Measurements from ENCODE around the gene SOX18.

SOX18 gene

DNA sequence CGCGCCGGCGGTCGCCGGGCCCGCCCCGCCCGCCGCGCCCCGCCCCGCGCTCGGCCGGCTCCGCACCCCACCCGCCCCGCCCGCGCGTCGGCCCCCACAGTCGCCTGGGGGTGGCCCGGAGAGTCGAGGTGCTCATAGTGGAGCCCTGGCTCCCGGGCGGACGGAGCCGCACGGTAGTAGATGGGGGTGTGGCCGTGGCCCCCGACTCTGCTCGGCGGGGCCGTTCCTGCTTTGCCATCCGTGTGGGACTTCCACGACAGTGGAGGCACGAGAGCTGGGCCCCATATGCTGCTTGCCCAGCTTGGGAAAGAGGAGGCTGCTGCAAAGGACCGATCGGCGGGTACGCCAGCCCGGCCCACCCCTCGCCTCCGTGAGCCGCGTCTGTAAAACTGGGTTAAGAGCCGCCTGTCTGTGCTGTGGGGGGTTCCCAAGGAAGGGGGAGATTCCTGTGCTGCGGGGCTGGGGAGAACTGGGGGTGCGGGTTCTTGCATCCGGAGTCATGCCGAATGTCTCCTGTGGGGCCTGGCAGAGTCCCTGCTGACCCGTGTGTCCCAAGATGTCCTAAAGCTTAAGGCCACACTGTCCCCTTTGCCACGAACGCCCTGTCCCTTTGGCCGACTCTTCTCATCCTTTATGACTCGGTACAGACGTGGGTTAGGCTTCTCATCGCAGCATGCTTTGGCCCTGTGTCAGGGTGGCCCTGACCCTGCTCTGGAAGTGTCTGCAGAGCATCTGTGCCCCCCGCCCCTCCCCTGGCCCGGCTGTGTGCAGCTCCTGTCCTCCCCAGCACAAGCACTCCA is 30.8 kb upstream of the SOX18 start, which contains the start of gene OPRL1:
OPRL1 (plus strand) TSS at position 70 of the 800 bp plus-strand sequence. CDS start 12,639 bp downstream, outside the sequence.
- no peak for DNase-seq (ENCODE audit: low read depth)

DNA sequence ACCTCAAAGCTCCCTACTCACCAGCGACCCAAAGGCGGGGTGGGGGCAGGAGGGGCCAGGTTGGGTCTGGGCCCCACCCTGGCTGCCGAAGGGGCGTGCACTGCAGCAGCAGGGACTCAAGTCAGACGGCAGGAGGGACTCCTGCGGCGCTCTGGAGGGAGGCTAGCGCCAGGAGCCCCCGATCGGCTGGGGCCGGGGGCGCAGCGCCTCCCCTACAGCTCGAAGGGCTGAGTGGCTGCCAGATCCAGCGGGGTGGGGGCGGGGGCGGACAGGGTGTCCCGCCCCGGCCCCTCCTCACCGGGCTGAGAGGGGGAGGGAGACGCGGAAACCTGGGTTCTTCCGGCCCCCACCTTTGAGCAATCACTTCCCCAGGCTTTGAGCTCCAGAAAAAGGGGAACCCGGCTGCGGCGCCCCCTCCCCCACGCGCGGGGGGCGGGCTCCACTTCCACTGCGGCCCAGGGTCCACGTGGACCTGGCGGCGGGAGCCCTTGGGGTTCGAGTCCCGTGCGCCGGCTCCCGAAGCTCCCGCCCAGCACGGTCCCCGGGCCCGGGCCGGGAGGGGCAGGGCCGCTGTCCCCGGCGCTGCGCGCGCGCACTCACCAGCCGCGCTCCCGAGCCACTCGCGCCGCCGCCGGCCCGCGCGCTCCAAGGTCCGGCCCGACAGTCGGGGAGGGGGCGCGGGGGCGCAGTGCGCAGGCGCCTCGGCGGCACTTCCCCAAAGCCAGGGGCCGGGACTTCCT is 30.0 kb upstream of the SOX18 start, which contains the start of gene RGS19:
RGS19 (minus strand) TSS at position 246 of the 740 bp plus-strand sequence. CDS start 2,632 bp downstream, outside the sequence.
- peak; percentile 25 for DNase-seq (ENCODE audit: low read depth)

DNA sequence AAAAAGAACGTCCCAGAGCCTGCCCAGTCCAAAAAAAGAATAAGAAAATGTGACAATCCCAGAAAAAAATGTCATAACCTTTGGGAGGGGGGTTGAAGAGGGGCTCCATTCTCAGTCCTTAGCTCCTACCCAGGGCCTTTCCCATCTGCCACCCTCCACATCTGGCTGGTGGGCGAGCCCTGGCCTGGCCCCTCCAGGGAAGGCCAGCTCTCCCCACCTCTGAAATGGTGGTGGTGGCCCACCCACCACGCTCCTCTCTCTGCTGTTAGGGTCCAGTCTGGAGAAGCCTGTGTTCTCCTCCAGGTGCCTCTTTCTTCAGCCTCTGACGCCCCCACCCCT is 29.5 kb upstream of the SOX18 start:
- DNase-seq (ENCODE audit: low read depth): no peak

DNA sequence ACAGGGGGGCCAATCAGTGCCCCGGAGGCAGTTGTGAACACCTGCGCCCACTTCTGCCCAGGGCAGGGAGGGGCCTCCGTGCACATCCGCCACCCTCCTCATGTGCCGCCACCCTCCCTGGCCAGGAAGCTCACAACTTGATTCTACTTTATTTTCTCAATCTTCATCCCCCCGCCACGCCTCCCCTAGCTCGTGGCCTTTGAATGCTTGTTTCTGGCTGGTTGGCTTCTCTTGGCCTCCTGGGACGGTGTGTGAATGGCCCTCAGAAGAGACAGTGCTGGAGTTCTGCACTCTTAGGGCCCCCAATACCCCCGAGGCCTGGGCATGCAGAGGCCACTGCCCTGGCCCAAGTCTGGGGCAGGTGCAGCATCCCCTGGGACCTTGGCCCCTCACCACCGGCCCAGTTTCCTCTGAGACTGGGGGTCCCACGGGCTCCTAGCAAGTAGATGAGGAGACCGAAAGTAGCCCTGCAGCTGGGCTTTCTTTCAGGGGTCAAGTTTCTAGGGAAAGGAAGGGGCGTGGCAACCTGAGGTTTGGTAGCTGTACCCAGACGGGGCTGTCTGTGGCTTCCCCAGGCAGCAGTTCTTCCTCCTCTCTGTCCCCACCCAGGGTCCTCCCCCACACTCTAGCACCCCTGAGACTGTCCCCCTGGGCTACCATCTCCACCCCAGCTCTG is 28.6 kb upstream of the SOX18 start:
- no peak for DNase-seq (ENCODE audit: low read depth)

DNA sequence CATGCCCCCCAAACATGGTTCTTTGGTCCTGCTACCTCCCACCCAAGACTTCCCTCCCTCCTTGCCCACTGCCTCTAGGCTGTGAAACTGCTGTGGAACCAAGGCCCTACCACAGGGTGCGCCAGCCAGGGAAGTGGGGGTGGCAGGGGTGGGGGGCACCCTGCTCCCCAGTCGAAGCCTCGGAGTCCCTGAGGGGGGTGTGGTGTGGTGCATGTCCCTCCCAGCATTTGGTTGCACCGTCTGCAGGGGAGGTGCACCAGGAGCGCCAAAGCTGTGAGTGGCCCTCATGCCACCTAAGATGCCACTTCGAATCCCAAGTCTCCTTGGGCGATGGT is 28.1 kb upstream of the SOX18 start:
- no peak for DNase-seq (ENCODE audit: low read depth)

DNA sequence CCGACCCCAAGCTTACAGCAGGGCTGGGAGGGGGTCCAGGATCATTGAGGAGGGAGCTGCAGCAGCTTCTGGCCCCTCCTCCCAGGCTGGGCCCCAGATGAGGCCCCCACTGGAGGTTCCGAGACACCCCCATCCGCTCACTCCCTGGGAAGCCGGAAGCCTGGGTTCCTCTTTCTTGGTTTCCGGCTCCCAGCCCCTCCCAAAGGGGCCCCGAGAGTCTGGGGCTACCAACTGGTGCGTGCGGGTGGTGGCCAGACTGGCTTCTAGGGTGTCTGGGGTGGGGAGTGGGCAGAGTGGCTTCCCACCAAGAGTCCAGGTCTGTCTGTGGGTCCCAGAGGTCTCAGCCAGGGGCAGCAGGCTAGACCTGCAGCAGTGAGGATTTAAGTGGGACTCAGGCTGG is 27.7 kb upstream of the SOX18 start:
- DNase-seq (ENCODE audit: low read depth): no peak

DNA sequence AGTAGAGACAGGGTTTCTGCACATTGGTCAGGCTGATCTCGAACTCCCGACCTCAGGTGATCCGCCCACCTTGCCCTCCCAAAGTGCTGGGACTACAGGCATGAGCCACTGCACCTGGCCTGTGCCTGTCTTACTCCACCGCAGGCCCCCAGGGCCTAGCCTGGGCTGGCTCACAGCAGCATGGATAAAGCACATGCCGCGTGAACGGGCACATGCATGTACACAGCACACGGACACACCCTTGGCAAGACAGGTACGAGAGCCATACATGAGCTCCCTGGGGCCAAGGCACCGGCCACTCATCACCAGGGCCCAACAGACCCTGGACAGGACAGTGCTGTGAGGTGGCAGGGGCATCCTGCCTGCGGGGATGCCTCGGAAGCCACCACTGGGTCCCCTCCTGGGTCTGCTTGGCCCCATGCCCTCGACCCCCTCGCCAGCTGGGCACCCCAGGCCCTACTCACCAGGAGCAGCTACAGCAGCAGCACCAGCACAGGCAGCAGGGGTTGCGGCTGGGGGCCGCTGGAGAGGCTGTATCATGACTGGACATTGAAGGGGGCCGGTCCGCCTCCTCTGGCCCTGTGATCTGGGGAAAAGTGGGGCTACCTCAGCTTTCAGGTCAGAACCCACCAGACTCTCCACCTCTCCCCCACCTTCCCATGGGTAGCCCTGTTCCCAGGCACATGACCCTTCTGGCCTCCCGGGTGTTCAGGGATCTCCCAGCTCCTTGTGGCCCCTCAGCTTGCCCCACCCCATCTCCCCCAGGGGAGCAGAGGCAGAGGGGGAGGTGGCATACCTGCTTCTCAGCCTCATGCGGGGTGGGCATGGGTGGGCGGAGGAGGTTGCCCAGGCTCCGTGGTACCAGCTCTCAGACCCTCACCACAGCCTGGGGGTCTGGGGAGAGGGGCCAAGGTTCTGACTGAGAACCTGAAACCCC is 26.9 kb upstream of the SOX18 start:
- DNase-seq (ENCODE audit: low read depth): no peak

DNA sequence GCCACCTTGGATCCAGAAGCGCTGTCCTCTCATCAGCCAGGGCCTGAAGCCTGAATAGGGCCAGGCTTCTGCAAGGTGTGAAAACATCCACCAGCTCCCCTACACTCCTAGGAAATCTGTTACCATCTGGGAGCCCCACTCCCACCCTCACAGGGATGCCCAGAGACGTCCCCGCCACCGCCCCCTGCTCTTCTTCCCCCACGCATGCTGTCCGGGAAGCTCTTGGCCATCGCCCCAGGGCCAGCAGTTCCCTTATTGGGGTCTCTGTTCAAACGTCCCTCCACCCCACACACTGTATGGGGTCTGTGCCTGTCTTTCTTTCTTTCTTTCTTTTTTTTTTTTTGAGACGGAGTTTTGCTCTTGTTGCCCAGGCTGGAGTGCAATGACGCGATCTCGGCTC is 26.1 kb upstream of the SOX18 start:
- no peak for DNase-seq (ENCODE audit: low read depth)

DNA sequence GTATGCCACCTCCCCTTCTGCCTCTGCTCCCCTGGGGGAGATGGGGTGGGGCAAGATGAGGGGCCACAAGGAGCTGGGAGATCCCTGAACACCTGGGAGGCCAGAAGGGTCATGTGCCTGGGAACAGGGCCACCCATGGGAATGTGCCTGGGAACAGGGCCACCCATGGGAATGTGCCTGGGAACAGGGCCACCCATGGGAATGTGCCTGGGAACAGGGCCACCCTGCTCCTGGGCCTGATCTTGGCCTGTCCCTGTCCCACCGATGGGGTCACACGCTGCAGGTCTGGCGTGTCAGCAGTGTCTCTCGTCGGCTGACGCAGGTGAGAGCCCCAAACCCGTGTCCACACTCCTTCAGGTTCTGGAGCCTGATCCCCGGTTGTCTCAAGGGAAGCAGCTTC is 25.5 kb upstream of the SOX18 start:
- no peak for DNase-seq (ENCODE audit: low read depth)

DNA sequence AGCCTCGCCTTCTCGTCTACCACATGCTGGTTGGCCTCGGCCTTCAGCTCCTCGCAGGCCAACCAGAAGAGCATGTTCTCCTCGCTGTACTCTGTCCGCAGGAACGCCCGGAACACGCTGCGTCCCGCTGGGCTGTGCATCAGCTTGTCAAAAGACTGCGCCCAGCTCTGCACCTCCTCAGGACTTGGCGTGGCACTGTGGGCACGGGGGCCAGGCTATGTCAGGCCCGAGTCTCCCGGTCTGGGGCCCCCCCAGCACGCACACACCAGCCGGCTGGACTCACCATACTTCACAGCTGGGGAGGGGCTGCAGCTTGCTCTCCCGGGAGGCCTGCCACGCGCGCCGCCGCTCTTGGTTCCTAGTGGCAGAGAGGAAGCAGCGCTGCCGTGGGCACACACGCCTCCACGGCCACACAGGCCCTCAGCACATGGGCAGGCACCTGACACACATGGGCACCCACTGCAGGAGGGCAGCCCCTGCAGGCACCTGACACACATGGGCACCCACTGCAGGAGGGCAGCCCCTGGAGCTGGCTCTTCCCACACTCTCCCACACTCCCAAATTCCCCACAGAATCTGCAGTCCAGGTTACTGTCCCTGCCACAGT is 24.8 kb upstream of the SOX18 start:
- no peak for DNase-seq (ENCODE audit: low read depth)

DNA sequence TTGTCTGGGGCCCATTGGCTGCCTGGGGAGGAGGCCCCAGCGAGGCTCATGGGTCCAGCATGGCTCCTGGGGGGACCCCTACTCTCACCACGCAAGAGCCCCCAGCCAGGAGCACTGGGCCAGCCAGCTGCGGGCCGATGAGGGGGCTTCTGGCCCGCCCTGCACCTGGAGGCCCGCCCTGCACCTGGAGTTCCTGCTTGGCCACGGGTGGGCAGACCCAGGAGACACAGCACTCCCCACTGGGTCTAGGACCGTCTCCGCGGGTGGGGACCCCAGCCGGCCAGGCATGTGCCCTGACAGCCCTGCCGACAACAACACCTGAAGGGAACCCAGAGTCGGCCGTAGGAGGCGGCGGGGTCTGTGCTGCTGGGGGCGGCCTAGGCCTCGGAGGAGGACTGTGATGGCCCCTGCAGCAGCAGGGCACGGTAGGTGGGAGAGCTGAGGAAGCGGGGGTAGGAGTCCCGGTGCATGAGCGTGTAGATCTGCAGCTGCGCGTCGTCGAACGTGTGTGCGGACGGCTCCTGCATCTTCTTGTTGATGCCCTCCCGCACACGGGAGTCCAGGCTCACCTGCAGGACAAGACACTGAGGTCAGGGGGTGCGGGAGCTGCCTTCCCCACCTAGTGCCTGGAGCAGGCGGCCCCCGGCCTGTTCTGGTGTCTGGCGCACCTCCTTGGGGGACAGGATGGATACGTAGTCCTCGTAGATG is 24.2 kb upstream of the SOX18 start:
- DNase-seq (ENCODE audit: low read depth): no peak

DNA sequence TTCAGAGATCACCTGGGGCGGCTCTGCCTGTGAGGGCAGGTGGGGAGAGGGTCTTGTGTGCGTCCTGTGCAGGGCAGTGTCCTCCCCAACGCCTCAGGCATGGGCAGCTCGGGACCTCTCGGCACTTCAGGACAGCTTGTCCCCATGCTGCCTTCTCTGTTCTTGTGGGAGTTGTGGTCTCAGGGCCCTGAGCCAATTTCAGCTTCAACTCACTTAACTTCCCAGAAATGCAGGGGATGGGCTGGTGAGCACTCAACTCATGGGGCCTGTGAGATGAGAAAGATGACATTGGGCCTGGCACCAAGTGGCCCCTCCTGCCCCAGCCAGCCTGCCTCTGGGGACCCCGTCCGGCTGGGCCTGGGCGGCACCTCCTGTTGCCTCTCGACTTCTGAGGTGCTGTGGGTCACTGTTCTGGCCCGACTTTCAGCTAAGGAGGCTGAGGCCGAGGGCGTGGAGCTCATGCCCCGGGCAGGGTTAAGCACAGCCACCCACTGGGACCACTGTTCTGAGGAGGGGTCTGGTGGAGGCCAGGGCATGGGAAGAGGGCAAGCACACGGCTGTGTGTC is 23.1 kb upstream of the SOX18 start:
- no peak for DNase-seq (ENCODE audit: low read depth)

DNA sequence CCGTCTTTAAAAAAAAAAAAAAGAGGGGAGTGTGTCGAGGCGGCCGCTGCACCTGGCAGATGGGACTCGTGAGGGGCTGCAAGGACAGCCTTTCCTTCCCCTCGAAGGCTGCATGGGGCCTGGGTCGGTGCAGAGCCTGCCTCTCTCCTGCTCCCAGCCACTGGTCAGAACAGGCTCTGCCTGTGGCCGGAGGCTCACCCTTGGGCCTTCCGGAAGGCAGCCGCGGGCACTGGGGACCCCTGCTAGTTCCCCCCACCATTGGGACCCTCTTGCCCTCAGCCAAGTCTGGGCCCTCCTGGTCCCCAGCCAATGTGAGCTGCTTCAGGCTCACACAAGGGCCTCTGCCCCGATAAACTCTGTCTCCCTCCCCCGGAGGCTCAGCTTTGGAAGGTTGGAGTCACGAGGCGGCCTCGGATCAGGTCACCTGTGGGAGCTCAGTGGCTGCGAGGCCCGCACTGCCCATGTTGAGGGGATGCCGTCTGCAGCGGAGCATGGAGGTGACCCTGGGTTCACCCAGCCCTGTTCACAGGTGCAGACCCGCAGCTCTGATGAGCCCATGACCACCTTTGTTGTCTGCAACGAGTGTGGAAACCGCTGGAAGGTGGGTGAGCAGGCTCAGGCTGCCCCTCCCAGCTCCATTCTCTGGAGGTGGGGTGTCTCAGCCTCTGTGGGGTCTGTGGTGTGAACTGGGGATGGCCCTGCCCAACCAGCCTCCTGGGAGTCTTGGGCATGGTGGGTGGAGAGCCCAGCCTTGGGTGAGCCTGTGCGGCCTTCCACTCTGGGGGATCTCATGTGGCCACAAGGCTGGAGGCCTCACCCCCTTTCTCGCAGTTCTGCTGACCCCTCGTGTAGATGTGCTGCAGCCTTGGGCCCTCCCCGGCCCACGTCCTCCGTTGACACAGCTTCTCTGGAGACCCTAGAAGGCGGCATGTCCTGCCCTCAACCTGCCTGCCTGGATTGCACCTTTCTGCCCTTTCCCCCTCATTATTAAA is 22.2 kb upstream of the SOX18 start:
- DNase-seq (ENCODE audit: low read depth): no peak

DNA sequence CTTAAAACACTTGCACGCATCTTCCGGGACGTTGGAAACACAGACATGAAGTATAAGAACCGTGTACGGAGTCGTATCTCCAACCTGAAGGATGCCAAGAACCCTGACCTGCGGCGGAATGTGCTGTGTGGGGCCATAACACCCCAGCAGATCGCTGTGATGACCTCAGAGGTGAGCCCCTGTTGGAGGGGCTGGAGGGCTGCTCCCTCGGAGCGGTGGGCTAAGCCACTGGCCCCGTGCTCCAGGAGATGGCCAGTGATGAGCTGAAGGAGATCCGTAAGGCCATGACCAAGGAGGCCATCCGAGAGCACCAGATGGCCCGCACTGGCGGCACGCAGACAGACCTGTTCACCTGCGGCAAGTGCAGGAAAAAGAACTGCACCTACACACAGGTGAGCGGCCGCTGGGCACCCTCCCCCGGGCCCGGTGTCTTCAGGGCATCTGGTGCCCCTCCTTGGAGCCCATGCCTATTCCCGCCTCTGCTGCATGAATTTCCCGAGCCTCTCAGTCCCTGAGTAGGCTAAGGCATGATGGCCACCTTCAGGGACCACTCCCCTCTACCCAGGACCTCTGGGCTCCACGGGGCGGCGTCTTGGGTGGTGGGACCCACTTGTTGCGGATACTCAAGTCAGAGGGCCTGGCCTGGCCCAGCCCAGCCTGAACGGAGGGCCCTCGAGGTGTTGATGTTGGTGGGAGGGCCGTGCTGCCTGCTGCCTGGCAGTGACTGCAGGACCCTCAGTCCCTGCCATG is 21.0 kb upstream of the SOX18 start:
- DNase-seq (ENCODE audit: low read depth): no peak

DNA sequence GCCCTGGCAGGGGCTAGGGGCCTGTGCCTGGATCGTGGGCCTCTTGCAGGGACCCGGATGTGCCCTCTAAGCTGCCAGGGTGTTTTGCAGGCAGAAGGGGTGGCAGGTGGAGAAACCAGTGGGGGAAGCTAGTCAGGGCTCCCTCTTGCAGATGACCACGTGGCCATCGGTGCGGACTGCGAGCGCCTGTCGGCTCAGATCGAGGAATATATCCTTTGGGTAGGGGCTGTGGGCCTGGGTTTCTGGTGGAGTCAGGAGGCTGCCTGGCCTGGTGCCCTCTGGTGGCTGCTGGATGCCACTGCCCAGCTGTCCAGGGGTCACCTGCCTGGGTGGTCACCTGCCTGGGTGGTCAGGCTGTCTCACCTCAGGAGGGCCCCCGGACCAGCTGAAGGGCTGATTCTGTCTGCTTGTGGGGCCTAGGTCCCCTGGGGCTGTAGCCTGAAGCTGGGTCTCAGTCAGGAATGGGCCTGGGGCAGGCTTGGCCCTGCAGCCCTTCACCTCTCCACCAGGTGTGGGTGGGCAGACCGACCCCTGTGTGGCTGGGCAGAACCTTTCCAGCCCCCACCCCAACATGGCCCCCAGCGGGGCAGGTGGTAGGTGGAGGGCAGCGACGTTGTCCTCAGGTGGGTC is 20.3 kb upstream of the SOX18 start:
- no peak for DNase-seq (ENCODE audit: low read depth)

DNA sequence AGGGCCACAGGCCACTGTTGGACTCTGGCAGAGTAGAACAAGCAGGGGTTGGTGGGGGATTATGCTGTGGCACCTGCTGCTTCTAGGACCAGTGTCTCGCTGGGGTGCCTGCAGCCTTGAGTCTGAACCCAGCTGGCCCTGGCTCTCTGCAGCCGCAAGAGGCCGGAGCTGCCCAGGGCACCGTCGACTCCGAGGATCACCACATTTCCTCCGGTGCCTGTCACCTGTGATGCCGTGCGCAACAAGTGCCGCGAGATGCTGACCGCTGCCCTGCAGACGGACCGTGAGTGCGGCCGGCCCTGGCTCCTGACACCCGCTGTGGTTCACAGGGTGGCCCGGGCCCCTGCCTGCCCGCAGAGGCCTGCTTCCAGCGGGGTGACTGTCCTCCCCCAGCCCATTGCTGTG is 19.8 kb upstream of the SOX18 start:
- DNase-seq (ENCODE audit: low read depth): no peak

DNA sequence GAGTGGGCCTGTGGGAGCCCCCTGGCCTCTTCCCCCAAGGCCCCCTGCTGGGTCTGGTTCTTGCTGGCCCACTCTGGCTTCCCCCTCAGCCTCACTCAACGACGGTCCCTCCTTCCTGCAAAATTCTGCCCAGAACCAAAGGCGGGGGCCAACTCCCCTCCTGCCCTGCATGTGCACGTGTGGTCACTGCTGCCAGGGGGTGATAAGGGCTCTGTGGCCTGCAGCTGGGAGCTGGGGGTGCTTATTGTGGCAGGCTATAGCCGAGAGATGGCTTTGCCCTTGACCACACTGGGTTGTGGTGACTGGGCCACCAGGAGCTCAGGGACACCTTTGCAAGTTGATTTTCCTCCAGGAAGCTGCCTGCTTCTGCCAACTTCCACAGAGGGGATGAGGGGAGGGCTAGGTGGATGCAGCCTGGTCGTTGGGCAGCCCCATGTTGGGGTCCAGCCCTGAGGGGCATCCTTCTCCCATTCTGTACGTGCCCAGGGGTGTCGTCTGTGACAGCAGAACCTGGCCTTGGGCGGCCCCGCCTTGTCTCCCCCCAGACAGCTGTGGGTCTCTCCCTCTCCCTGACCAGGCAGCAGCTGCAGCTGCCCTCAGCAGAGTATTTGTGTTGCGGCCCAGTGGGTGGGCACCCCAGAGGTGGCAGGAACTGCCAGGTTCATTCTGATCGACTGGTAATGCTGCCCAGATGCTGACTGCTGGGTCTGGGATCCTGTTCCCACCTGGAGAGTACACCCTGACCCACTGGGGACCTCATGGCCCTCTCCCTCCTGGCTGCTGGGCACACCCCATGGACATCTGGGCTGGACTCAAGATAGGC is 19.2 kb upstream of the SOX18 start:
- DNase-seq (ENCODE audit: low read depth): no peak
